ENCODE data around the gene ASRGL1.
A peak's percentile ranks its signal among the peaks of the same experiment; 100 is the strongest.

The ASRGL1 gene

DNA sequence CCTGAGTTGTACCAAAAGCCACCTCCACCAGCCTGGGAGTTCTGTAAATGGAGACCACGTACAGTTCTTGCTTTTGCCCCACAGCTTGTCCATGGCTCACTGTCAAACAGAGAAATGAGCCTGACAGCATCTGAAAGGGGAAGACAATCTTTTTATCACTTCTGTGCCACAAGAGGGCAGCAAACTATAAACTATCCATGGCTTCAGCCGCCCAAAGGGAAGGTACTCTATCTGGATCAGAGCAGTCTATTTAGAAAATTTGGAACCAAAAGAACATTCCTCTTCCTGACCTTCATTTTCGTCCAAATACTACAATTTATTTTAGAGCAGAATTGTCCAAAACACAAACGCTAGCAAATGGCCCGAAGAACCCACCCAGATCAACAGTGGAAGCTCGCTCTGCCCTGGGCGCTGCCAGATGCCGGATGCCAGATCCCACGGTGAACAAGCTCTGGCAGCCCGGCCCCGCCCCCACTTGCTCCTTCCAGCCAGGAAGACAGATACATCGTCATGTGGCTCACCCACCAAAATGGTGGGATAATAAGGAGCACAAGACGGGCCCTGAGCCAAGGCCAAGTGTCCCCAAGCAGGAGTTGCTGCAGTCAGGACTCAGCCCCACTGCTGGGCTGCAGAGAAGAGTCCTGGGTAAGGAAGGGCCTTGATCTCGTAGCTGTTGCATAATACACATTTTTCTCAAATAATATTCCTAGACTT is 57.7 kb downstream of the ASRGL1 start:
- Mint-ChIP-seq H3K27me3 (no peaks in the 10 kb centered on the region), H3K4me3 (no peak overlapping the region), H3K4me1 (ENCODE audit: low read depth) (peaks cover 10% of the 10 kb centered on the region), H3K36me3 (ENCODE audit: low read depth) (no peaks in the 10 kb centered on the region), H3K27ac (peak overlapping the region; percentile 48), H3K9me3 (no peaks in the 10 kb centered on the region)
- peak; percentile 43 for DNase-seq

DNA sequence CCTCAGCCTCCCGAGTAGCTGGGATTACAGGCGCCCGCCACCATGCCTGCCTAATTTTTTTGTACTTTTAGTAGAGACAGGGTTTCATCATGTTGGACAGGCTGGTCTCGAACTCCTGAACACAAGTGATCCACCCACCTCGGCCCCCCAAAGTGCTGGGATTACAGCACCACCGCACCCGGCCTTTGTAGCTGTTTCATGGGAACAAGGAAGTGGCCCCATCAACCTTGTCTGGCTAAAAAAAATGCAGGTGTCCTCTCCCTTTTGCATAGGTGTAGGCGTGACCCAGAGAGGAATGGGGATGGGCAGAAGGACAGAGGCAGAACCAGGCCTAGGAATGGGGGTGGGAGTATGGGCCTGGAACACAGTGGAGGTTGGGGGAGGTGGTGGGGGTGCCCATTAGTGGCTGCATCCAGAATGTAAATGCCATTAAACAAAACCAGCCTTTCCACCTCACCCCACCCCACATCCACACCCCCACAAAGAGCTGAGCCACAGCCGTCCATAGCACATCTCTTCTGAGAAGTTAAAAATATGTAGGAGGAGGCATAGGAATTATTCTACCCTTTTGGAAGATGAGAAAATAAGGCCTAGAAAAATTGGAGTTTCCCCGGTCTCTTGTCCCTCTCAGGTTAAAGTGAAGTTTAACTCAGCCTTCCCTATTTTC is 58.8 kb downstream of the ASRGL1 start:
- Mint-ChIP-seq H3K4me1 (ENCODE audit: low read depth) (peaks cover 12% of the 10 kb centered on the region), H3K4me3 (no peak overlapping the region), H3K27me3 (no peaks in the 10 kb centered on the region), H3K27ac (no peak overlapping the region), H3K9me3 (no peaks in the 10 kb centered on the region), H3K36me3 (ENCODE audit: low read depth) (no peaks in the 10 kb centered on the region)
- DNase-seq: no peak

DNA sequence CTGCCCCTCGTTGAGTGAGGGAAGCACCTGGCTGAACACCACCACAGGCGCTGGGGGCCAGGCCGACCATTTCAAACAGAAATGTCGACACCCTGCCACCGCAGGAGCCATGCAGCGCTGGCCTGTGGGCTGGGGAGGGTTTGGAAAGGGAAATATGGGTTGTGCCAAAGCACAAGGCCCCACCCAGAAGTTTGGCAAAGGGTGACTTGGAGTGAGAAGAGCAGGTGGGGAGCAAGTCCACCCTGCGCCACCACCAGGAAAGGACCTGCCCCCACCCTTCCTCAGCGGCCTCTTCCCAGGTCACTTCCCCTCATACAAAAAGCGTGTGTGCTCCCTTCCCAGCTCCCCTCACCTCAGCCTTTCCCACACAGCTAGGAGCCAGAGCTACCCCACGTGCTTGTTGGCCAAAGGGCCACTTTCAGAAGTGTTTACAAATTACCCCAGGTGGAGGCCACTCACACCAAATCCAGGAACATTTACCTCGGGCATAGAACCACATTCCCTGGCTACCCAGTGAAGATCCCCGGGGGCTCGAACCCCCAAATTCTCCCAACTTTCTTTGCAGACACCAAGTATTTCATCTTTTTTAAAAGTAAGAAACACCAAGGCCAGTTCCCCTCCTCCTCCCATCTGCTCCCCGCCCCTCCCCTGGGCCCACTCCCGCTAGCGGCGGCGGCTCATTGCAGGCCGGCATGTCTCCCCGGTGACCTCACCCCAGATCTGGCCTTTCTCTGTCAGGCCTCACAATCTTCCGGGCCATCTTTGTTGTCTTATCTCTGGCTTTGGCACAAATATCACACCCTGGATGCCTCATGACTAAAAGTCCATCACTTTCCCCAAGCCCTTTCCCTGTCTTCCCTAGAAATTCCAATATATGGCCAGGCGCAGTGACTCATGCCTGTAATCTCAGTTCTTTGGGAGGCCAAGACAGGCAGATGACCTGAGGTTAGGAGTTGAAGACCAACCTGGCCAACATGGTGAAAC is 61.1 kb downstream of the ASRGL1 start:
- Mint-ChIP-seq H3K27me3 (no peaks in the 10 kb centered on the region), H3K27ac (peak overlapping the region; percentile 53), H3K9me3 (no peaks in the 10 kb centered on the region), H3K4me1 (ENCODE audit: low read depth) (peaks cover 31% of the 10 kb centered on the region), H3K4me3 (no peak overlapping the region), H3K36me3 (ENCODE audit: low read depth) (peaks cover 2% of the 10 kb centered on the region)
- no peak for DNase-seq

DNA sequence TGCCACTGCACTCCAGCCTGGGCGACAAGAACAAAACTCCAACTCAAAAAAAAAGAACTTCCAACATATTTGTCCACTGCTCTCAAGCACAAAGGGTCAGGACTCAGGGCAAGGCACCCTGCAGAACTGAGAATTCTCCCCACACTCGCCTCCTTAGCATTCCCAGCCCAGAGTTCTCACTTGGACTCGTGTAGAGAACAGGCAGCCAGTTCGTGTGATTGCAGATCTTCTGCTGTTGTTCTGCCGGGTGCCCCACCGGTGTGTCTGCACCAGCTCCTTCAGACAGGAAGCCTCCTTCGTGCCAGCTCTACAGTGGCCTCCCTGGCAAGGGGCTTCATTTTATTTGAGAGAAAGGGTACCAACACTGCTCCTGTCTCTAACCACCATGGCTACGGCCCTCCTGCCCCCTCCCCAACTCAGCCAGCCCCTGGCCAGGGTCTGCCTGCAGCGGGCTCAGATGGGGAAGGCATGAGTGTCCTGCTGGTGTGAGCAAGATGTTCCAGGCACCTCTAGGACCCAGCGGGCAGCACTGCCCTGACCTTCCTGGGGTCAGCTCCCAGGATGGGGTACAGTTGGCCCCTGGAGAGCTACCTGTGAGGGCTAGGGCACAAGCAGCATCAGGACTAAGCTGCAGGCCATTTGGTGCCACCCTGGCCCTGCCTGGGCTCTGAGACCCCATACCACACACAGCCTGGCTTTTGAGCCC is 62.1 kb downstream of the ASRGL1 start:
- Mint-ChIP-seq H3K36me3 (ENCODE audit: low read depth) (peaks cover 2% of the 10 kb centered on the region), H3K27ac (peak overlapping the region; percentile 53), H3K4me3 (no peak overlapping the region), H3K4me1 (ENCODE audit: low read depth) (peaks cover 31% of the 10 kb centered on the region), H3K27me3 (no peaks in the 10 kb centered on the region), H3K9me3 (no peaks in the 10 kb centered on the region)
- DNase-seq: no peak

DNA sequence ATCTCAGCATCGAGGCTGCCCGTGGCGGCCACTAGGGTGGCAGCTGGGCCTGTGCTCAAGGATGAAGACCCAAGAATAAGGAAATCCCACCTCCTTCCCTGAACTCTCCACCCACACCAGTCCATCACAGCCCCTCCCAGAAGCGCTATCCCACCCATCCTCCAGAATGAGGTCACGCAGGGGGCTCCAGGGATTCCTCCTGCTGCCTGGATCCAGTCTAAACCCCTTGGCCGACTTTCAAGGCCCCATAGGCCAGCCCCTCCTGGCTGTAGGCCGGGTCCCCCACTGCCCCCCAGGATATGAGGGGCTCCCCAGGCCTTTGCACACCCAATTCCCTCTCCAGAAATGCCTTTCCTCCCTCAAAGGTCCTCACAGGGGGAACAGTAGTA is 62.6 kb downstream of the ASRGL1 start:
- Mint-ChIP-seq H3K4me3 (no peak overlapping the region), H3K27me3 (no peaks in the 10 kb centered on the region), H3K4me1 (ENCODE audit: low read depth) (peaks cover 29% of the 10 kb centered on the region), H3K36me3 (ENCODE audit: low read depth) (peaks cover 2% of the 10 kb centered on the region), H3K9me3 (no peaks in the 10 kb centered on the region), H3K27ac (peak overlapping the region; percentile 52)
- DNase-seq: no peak

DNA sequence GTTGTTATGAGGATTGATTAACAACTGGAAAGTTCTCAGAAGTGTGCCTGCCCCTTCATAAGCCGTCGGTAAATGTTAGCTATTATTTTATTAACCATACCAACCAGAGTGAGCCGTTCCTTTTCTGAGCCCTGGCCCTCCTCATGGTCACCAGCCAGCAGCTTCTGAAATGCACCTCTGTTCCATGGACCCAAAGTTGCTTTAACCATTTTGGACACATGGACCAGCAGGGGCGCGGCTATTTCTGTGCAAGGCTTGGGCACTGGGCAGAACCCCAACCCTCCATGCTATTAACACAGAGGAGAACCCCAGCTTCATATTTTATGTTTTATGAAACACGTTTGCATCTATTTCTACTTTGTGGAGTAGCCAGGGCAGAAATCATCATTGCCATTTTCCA is 63.0 kb downstream of the ASRGL1 start:
- Mint-ChIP-seq H3K36me3 (ENCODE audit: low read depth) (peaks cover 2% of the 10 kb centered on the region), H3K9me3 (no peaks in the 10 kb centered on the region), H3K27me3 (no peaks in the 10 kb centered on the region), H3K4me3 (no peak overlapping the region), H3K27ac (no peak overlapping the region), H3K4me1 (ENCODE audit: low read depth) (peaks cover 28% of the 10 kb centered on the region)
- no peak for DNase-seq

DNA sequence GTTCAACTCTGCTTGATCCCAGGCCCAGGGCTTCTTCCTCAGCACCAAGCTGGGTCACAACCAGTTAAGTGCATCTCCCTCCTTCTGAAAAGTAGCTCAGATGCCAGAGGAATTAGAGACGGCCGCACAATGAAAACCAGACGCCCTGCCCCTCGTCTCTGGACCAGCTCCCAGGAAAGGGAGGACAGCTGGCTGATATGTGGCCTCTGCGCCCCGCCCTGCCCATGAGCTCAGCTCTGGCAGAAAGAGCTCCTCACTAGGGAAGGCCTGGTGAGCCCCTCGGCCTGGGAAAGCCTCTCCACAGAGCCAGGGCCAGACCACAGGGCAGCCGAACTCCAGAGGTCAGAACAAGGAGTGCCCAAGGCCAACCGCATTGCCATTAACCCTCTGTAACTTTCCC is 63.5 kb downstream of the ASRGL1 start:
- H3K27me3 Mint-ChIP-seq: no peaks in the 10 kb centered on the region
- H3K4me3 Mint-ChIP-seq: no peak overlapping the region
- H3K27ac Mint-ChIP-seq: no peak overlapping the region
- peaks cover 2% of the 10 kb centered on the region for H3K36me3 Mint-ChIP-seq (ENCODE audit: low read depth)
- H3K9me3 Mint-ChIP-seq: no peaks in the 10 kb centered on the region
- DNase-seq: no peak
- peaks cover 28% of the 10 kb centered on the region for H3K4me1 Mint-ChIP-seq (ENCODE audit: low read depth)

DNA sequence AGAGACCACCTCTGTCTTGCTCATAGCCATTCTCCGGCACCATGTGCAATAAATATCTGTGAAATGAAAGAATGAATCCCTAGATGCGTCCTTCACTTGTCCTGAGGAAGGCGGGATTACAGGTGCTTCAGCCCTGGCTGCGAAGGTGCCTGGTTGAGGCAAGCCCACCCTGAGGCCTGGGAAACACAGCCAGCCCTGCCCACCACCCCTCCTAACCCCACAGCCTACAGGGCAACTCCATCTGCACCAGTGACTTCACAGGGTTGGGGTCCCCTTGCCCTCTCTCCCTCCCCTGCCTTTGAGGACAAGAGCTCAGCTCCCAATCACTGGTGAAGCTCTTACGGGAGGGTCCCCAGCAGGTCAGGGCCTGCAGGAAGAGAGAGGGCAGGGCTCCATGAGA is 64.1 kb downstream of the ASRGL1 start:
- H3K4me3 Mint-ChIP-seq: peak overlapping the region; percentile 80
- peaks cover 2% of the 10 kb centered on the region for H3K36me3 Mint-ChIP-seq (ENCODE audit: low read depth)
- no peaks in the 10 kb centered on the region for H3K27me3 Mint-ChIP-seq
- H3K9me3 Mint-ChIP-seq: no peaks in the 10 kb centered on the region
- peaks cover 28% of the 10 kb centered on the region for H3K4me1 Mint-ChIP-seq (ENCODE audit: low read depth)
- no peak for DNase-seq
- H3K27ac Mint-ChIP-seq: peak overlapping the region; percentile 96

DNA sequence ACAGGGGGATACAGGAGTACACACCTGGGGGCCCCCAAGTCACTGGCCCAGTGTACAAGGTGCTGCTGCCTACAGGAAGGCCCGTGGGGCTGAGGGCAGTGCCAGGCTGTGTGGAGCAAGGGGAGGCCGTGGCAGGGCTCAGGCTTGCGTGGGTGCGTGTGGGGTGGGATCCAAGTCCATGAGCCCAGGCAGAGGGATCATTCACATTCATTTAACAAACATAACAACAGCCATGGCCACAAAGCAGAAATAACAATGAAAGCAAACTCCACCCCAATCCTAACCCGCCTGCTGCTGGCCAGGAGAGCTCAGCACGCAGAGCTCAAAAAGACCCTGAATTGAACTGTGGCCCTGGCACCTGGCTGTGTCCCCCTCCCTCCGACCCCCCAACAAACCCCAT is 64.6 kb downstream of the ASRGL1 start:
- H3K36me3 Mint-ChIP-seq (ENCODE audit: low read depth): peaks cover 2% of the 10 kb centered on the region
- peaks cover 28% of the 10 kb centered on the region for H3K4me1 Mint-ChIP-seq (ENCODE audit: low read depth)
- H3K9me3 Mint-ChIP-seq: no peaks in the 10 kb centered on the region
- peak; percentile 45 for DNase-seq
- H3K27ac Mint-ChIP-seq: peak overlapping the region; percentile 96
- peak overlapping the region; percentile 80 for H3K4me3 Mint-ChIP-seq
- no peaks in the 10 kb centered on the region for H3K27me3 Mint-ChIP-seq

DNA sequence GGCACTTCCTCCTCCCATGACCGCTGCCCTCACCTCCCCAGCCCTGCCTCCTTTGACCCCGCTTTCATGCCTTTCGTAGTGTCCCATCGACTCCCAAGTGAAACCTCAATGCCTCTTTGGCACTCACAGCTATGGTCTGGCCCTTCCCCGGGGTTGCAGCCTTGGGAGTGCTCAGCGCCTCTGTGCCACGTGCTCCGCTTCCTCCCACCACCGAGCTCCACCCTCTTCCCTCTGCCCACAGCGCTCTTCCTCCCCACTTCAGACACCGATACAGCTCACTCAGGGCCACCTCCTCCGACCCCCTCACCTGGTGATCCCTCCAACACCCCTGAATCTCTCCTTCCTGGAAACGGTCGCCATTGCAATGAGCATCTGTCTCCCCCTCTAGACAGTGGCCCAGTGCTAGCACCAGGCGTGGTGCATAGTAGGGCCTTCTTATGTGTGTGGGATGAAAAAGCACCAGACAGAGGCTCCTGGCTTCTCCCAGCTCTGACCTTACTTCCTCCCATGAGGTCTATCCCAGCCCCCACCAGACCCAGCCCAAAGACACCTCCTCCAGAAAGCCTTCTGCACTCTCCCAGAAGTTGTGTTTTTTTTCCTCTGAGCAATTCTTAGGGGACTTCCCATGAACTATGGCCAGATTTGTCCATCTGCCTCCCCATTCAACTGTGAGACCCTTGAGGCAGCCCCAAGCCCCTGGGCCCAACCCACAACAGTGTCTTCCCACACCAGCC is 65.1 kb downstream of the ASRGL1 start:
- H3K36me3 Mint-ChIP-seq (ENCODE audit: low read depth): peaks cover 2% of the 10 kb centered on the region
- peaks cover 28% of the 10 kb centered on the region for H3K4me1 Mint-ChIP-seq (ENCODE audit: low read depth)
- H3K27me3 Mint-ChIP-seq: no peaks in the 10 kb centered on the region
- no peaks in the 10 kb centered on the region for H3K9me3 Mint-ChIP-seq
- DNase-seq: peak; percentile 64
- H3K27ac Mint-ChIP-seq: peak overlapping the region; percentile 96
- peak overlapping the region; percentile 80 for H3K4me3 Mint-ChIP-seq

DNA sequence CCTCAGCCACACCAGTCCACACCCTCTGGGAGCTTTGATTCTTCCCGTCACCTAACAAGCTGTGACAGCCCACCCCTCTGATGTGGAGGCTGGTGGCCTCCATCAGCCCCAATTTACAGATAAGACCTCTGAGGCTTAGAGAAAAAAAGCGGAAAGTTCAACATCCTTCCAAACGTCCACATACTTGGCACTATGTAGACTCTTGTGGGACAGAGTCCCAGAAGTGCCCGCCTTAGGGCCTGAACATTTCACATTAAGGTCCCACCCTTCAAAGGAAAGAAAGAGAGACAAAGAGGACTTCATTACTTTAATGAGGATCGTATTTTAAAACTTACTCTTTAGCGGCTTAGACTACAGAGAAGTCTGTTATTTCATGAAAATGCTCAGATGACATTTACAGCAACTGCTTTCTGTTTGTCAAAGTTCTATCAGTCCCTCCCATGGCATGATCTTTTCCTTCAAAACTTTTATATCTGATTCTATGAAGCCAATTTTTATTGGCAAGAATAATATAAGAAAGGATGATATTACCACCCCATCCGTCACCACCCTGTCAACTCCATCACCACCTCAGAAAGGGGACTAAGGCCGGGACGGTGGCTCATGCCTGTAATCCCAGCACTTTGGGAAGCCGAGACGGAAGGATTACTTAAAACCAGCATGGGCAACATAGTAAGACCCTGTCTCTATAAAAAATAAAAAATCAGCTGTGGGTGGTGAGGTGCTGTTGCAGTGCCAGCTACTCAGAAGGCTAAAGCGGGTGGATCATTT is 65.9 kb downstream of the ASRGL1 start:
- Mint-ChIP-seq H3K27me3 (no peaks in the 10 kb centered on the region), H3K27ac (peak overlapping the region; percentile 96), H3K36me3 (ENCODE audit: low read depth) (peaks cover 2% of the 10 kb centered on the region), H3K4me1 (ENCODE audit: low read depth) (peaks cover 28% of the 10 kb centered on the region), H3K4me3 (peak overlapping the region; percentile 80), H3K9me3 (no peaks in the 10 kb centered on the region)
- no peak for DNase-seq

DNA sequence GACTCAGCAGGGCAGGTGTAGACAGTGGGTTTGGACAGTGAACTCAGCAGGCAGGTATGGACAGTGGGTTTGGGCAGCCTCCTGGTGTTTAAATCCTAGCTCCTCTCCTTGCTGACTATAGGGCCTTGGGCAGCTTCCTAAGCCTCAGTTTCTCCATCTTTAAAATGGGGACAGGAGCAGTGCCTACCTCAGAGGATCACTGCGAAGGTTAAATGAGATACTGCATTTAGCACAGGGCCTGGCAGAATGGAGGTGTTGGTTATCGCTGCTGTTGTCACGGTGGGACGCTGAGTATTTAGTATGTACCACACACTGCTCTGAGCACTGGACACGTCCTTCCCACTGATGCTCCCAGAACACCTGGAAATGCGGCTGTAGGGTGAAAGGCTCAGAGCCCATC is 67.2 kb downstream of the ASRGL1 start:
- DNase-seq: no peak
- H3K27ac Mint-ChIP-seq: no peak overlapping the region
- H3K4me3 Mint-ChIP-seq: no peak overlapping the region
- no peaks in the 10 kb centered on the region for H3K9me3 Mint-ChIP-seq
- H3K36me3 Mint-ChIP-seq (ENCODE audit: low read depth): peaks cover 2% of the 10 kb centered on the region
- H3K27me3 Mint-ChIP-seq: no peaks in the 10 kb centered on the region
- peaks cover 23% of the 10 kb centered on the region for H3K4me1 Mint-ChIP-seq (ENCODE audit: low read depth)

DNA sequence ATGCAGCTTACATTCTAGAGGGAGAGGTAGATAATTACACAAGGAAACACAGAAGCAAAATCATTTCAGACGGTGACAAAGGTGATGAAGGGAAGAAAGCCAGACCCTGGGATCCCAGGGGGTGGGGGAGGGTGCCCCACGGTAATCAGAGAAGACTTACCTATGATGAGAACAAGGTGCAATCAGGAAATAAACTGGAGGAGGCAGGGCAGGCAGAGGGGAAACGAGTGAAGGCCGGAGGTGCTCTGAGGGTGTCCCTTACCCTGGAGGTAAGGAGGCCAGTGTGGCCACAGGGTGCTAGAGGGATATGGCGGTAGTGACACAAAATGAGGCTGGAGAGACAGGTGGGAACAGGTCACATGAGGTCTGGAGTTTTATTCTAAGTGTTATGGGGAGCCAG is 67.7 kb downstream of the ASRGL1 start:
- peaks cover 2% of the 10 kb centered on the region for H3K36me3 Mint-ChIP-seq (ENCODE audit: low read depth)
- DNase-seq: no peak
- H3K27me3 Mint-ChIP-seq: no peaks in the 10 kb centered on the region
- H3K4me3 Mint-ChIP-seq: no peak overlapping the region
- H3K27ac Mint-ChIP-seq: no peak overlapping the region
- H3K9me3 Mint-ChIP-seq: no peaks in the 10 kb centered on the region
- H3K4me1 Mint-ChIP-seq (ENCODE audit: low read depth): peaks cover 21% of the 10 kb centered on the region

Measured in activated T-cell treated with anti-CD3 and anti-CD28 coated beads, Interleukin-2, amount 50 U/mL, for 24 hours (primary cell).